ENCODE data around the gene MTCH2.

DNA sequence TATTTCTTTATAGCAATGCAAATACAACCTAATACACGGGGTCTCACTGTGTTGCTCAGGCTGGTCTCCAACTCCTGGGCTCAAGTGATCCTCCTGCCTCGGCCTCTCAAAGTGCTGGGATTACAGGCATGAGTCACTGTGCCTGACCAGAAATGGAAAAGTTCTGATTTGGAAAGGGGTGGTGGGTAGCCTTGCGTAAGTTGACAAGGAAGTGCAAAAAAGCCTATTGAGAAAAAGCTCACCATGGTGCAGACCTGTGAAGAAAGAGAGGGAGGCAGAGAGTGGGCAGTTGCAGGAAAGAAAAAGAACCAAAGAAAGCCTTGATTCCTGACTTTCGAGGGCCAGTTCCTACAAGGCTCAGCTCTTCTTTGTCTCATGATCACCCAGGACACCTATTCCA, 45.8 kb upstream of the MTCH2 start:
- TF ChIP-seq, protein P1, sequence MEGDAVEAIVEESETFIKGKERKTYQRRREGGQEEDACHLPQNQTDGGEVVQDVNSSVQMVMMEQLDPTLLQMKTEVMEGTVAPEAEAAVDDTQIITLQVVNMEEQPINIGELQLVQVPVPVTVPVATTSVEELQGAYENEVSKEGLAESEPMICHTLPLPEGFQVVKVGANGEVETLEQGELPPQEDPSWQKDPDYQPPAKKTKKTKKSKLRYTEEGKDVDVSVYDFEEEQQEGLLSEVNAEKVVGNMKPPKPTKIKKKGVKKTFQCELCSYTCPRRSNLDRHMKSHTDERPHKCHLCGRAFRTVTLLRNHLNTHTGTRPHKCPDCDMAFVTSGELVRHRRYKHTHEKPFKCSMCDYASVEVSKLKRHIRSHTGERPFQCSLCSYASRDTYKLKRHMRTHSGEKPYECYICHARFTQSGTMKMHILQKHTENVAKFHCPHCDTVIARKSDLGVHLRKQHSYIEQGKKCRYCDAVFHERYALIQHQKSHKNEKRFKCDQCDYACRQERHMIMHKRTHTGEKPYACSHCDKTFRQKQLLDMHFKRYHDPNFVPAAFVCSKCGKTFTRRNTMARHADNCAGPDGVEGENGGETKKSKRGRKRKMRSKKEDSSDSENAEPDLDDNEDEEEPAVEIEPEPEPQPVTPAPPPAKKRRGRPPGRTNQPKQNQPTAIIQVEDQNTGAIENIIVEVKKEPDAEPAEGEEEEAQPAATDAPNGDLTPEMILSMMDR (IDR thresholded peaks at IDR 0.05): no peak
- no peak for TF ChIP-seq POLR2A (IDR thresholded peaks at IDR 0.05)
